ENCODE data around the gene LTB4R. TPM values are rescaled to one million over a fixed set of nuclear protein-coding genes. Genes with fewer than 3 reads are reported as not detected.
A peak's percentile ranks its signal among the peaks of the same experiment; 100 is the strongest.

The LTB4R gene
- total RNA-seq, 1 experiment from 2014 or later, result 9.4 TPM

- TF ChIP-seq MLX (CRISPR knock-in tag; IDR thresholded peaks at IDR 0.05) (no peak), JUN (CRISPR knock-in tag; IDR thresholded peaks at IDR 0.05) (0 out of 2 replicates have a peak, but pooled peaks have one; percentile 14), PRDM15 (CRISPR knock-in tag; IDR thresholded peaks at IDR 0.05) (0 out of 2 replicates have a peak, but pooled peaks have one; percentile 32), FOXP1 (CRISPR knock-in tag; IDR thresholded peaks at IDR 0.05; ENCODE audit: borderline replicate concordance) (0 out of 2 replicates have a peak, but pooled peaks have one; percentile 26)
- peak; percentile 5; the same call in 1 of the 2 replicates for ATAC-seq
- H3K27ac Mint-ChIP-seq, result no peak within 1 kb of the TSS
- peaks cover 24% of the 10 kb centered on the region for H3K4me1 Mint-ChIP-seq
- ChIA-PET CTCF (interaction anchor here (0.6 to 17.1 kb wide), 18 partner anchors 7 to 107 kb away, joined by 3 to 518 read pairs (median 24); partner anchors contain the start of genes CBLN3, CIDEB, KHNYN and LTB4R), POLR2A (no interaction called here)
- peaks cover 100% of the 10 kb centered on the region for H3K27me3 Mint-ChIP-seq (ENCODE audit: low read depth)
- peak within 1 kb of the TSS; percentile 78 for H3K4me3 Mint-ChIP-seq
- no peaks in the 10 kb centered on the region for H3K36me3 Mint-ChIP-seq
- peak; percentile 41 for DNase-seq (ENCODE audit: low spot score)
- no peaks in the 10 kb centered on the region for H3K9me3 Mint-ChIP-seq
Observed at GRCh38 chr14:24334431-24335291, 23.4 kb downstream of the LTB4R start, which contains the start of gene ADCY4. Gene ADCY4 (minus strand): TSS chr14:24335071. CDS start chr14:24334652, 419 bp downstream.

- H3K27ac Mint-ChIP-seq, result no peak overlapping the region
- H3K27me3 Mint-ChIP-seq (ENCODE audit: low read depth), result peaks cover 100% of the 10 kb centered on the region
- POLR2A ChIA-PET, result no interaction called here
- TF ChIP-seq MXD4 (CRISPR knock-in tag; IDR thresholded peaks at IDR 0.05; ENCODE audit: borderline replicate concordance) (no peak), ZNF121 (CRISPR knock-in tag; IDR thresholded peaks at IDR 0.05) (no peak), GABPB1 (CRISPR knock-in tag; IDR thresholded peaks at IDR 0.05) (no peak), EMX1 (CRISPR knock-in tag; IDR thresholded peaks at IDR 0.05) (no peak), GRHL2 (CRISPR knock-in tag; IDR thresholded peaks at IDR 0.05; ENCODE audit: insufficient replicate concordance, severe bottlenecking) (no peak), CTCF (IDR thresholded peaks at IDR 0.05) (no peak), MLX (CRISPR knock-in tag; IDR thresholded peaks at IDR 0.05) (no peak), MAX (CRISPR knock-in tag; IDR thresholded peaks at IDR 0.05) (no peak)
- peaks cover 27% of the 10 kb centered on the region for H3K4me1 Mint-ChIP-seq
- CTCF ChIA-PET, result interaction anchor here (0.6 to 17.1 kb wide), 7 partner anchors 12 to 101 kb away, joined by 3 to 518 read pairs (median 4); partner anchors contain the start of genes CBLN3, CIDEB, KHNYN and TINF2
- peak overlapping the region; percentile 78 for H3K4me3 Mint-ChIP-seq
- ATAC-seq, result no peak
- no peaks in the 10 kb centered on the region for H3K9me3 Mint-ChIP-seq
- DNase-seq (ENCODE audit: low spot score), result no peak
- H3K36me3 Mint-ChIP-seq, result no peaks in the 10 kb centered on the region
Observed at GRCh38 chr14:24335461-24336171, 24.3 kb downstream of the LTB4R start.

All from WTC11 (cell line).